Smooth muscle cell (in vitro differentiated cells): ENCODE results near the gene ZSWIM3. TPM values are rescaled to one million over a fixed set of nuclear protein-coding genes. Genes with fewer than 3 reads are reported as not detected.

Source experiments
- DNase-seq: peaks from one replicate; lab custom pipeline; 2025; ENCODE audit not compliant: unreplicated experiment; lab: John Stamatoyannopoulos, UW
- H2AFZ ChIP-seq: fragments of 200-600 bp; sonication (generic); 2 replicates; pipeline ENCODE4 v1.6.0; 2016; ENCODE audit warnings: antibody characterized with exemption, low read depth, mild to moderate bottlenecking
- H3F3A ChIP-seq: fragments of 200-600 bp; sonication (generic); 2 replicates; pipeline ENCODE4 v1.6.0; 2017; ENCODE audit warnings: antibody characterized with exemption, low read depth
- H3K27ac ChIP-seq: fragments of 200-600 bp; sonication (generic); 2 replicates; pipeline ENCODE4 v1.5.1; 2016; ENCODE audit warnings: low read depth, mild to moderate bottlenecking
- H3K27me3 ChIP-seq: fragments of 200-600 bp; sonication (generic); 2 replicates; pipeline ENCODE4 v1.6.1; 2016; ENCODE audit warnings: low read depth, mild to moderate bottlenecking
- H3K36me3 ChIP-seq: fragments of 200-600 bp; sonication (generic); 2 replicates; pipeline ENCODE4 v1.5.1; 2016; ENCODE audit warnings: low read depth
- H3K4me1 ChIP-seq: fragments of 200-600 bp; sonication (generic); 2 replicates; pipeline ENCODE4 v1.5.1; 2016; ENCODE audit warnings: low read depth
- H3K4me2 ChIP-seq: fragments of 200-600 bp; sonication (generic); 2 replicates; pipeline ENCODE4 v1.6.0; 2016; ENCODE audit warnings: mild to moderate bottlenecking
- H3K4me3 ChIP-seq: fragments of 200-600 bp; sonication (generic); 2 replicates; pipeline ENCODE4 v1.5.1; 2016; ENCODE audit warnings: mild to moderate bottlenecking
- H3K79me2 ChIP-seq: fragments of 200-600 bp; sonication (generic); 2 replicates; pipeline ENCODE4 v1.6.0; 2016; ENCODE audit warnings: low read depth, mild to moderate bottlenecking
- H3K9ac ChIP-seq: fragments of 200-600 bp; sonication (generic); 2 replicates; pipeline ENCODE4 v1.6.0; 2016; ENCODE audit warnings: low read depth
- H3K9me3 ChIP-seq: fragments of 200-600 bp; sonication (generic); replicated peaks from 2 replicates; pipeline ENCODE4 v1.5.1; 2016; ENCODE audit warnings: low read depth
- H4K20me1 ChIP-seq: fragments of 200-600 bp; sonication (generic); 2 replicates; pipeline ENCODE4 v1.6.0; 2016; ENCODE audit warnings: low read depth
- CTCF ChIP-seq: fragments of 200-600 bp; sonication (generic); IDR thresholded peaks from 2 replicates; pipeline ENCODE4 v1.5.1; 2017; ENCODE audit warnings: borderline replicate concordance, mild to moderate bottlenecking, antibody characterized with exemption; ENCODE audit not compliant: insufficient read depth, poor library complexity, severe bottlenecking
- WGBS: methylation state at CpG from one replicate; pipeline ENCODE4 v1.1.7; 2016; ENCODE audit warnings: low lambda C conversion rate; 5-methylcytosine and 5-hydroxymethylcytosine counted together
- polyA plus RNA-seq: library from polyadenylated mRNA; unstranded; fragments of >200 nt; fragmentation: Nextera tagmentation; extraction: Ambion mirVana; gene quantifications from 2 replicates; pipeline ENCODE4 v1.2.1, GENCODE V29; 2016
- total RNA-seq: library from RNA; depleted of rRNA; stranded (reverse); fragments of >200 nt; gene quantifications from 2 replicates; pipeline ENCODE4 v1.2.3, GENCODE V29; 2014

The ZSWIM3 gene
- total and polyA plus RNA-seq, 2 experiments from 2014 or later, result 1.4 to 4.9 TPM

- Histone ChIP-seq H4K20me1 (peaks cover 5% of the 10 kb centered on the region), H3K4me1 (peaks cover 7% of the 10 kb centered on the region), H3K4me2 (peak overlapping the region; percentile 98), H3K27ac (peak overlapping the region; percentile 67), H3F3A (peaks cover 5% of the 10 kb centered on the region), H2AFZ (peak overlapping the region; percentile 77), H3K4me3 (peak overlapping the region; percentile 84), H3K9ac (peak overlapping the region; percentile 83), H3K36me3 (no peaks in the 10 kb centered on the region), H3K9me3 (no peaks in the 10 kb centered on the region), H3K27me3 (no peaks in the 10 kb centered on the region), H3K79me2 (peaks cover 5% of the 10 kb centered on the region)
- peak; percentile 52 for DNase-seq
- 2% methylated on average over 79 of the region's 79 CpGs for WGBS
- TF ChIP-seq CTCF, result peak; percentile 61
These were observed 32.9 kb downstream of the ZSWIM3 start for GRCh38 chr20:45890077-45890984.

- Histone ChIP-seq H3K79me2 (peaks cover 5% of the 10 kb centered on the region), H4K20me1 (no peaks in the 10 kb centered on the region), H3K4me1 (peaks cover 6% of the 10 kb centered on the region), H3K27me3 (no peaks in the 10 kb centered on the region), H3K36me3 (no peaks in the 10 kb centered on the region), H3K4me2 (peak within 1 kb of the TSS; percentile 98), H3K27ac (peak within 1 kb of the TSS; percentile 67), H3K9ac (peak within 1 kb of the TSS; percentile 83), H2AFZ (peak within 1 kb of the TSS; percentile 77), H3K4me3 (peak within 1 kb of the TSS; percentile 84), H3K9me3 (no peaks in the 10 kb centered on the region), H3F3A (peaks cover 9% of the 10 kb centered on the region)
- TF ChIP-seq CTCF, result no peak
- peak; percentile 65 for DNase-seq
- WGBS, result 5% methylated on average over 65 of the region's 78 CpGs
These were observed 33.9 kb downstream of the ZSWIM3 start, which contains the start of the genes CTSA and NEURL2 for GRCh38 chr20:45890985-45891983. Gene CTSA (plus strand): TSS chr20:45891335. CDS start chr20:45891569, 234 bp downstream. Gene NEURL2 (minus strand): TSS chr20:45891208. CDS start chr20:45890991, 217 bp downstream.

- peak overlapping the region; percentile 98 for H3K4me2 ChIP-seq
- no peaks in the 10 kb centered on the region for H4K20me1 ChIP-seq
- peaks cover 6% of the 10 kb centered on the region for H3K4me1 ChIP-seq
- peak overlapping the region; percentile 67 for H3K27ac ChIP-seq
- no peaks in the 10 kb centered on the region for H3K36me3 ChIP-seq
- TF ChIP-seq CTCF, result no peak
- H3K79me2 ChIP-seq, result peaks cover 5% of the 10 kb centered on the region
- no peaks in the 10 kb centered on the region for H3K27me3 ChIP-seq
- no peak overlapping the region for H2AFZ ChIP-seq
- no peaks in the 10 kb centered on the region for H3K9me3 ChIP-seq
- no peak for DNase-seq
- peak overlapping the region; percentile 83 for H3K9ac ChIP-seq
- H3K4me3 ChIP-seq, result peak overlapping the region; percentile 84
- WGBS, result 87% methylated on average over 9 of the region's 9 CpGs
- H3F3A ChIP-seq, result peaks cover 9% of the 10 kb centered on the region
These were observed 34.8 kb downstream of the ZSWIM3 start for GRCh38 chr20:45892049-45892825.
